LNCAP (cell line): ENCODE measurements around the gene OR14I1.

Experiments used
- CTCF ChIP-seq: fragments of 450-650 bp; IDR thresholded peaks from 2 replicates; pipeline ENCODE4 v1.5.1; 2017; ENCODE audit warnings: mild to moderate bottlenecking

OR14I1 gene

DNA sequence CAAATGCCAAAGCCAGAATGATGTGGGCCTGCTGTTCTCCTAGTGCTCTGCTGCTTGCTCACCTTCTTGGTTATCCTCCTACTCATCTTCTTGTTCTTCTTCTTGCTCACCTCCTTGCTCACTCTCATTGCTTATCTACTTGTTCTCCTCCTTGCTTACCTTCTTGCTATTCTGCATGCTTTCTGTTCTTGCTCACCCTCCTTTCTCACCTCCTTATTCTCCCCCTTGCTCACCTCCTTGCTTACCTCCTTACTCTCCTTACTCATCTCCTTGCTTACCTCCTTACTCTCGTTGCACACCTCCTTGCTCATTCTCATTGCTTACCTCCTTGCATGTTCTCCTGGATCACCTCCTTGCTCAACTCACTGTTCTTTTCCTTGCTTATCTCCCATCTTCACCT, at the start of gene OR14I1:
Gene OR14I1 (minus strand): TSS at position 53 of the 400 bp plus-strand sequence.
- TF ChIP-seq CTCF, result no peak

- no peak for TF ChIP-seq CTCF
Observed at GRCh38 chr1:248751635-248752034, 49.1 kb upstream of the OR14I1 start.

- TF ChIP-seq CTCF, result no peak
Observed at GRCh38 chr1:248751142-248751541, 48.6 kb upstream of the OR14I1 start.

GRCh38 chr1:248750496-248750895, 47.9 kb upstream of the OR14I1 start:
- no peak for TF ChIP-seq CTCF

GRCh38 chr1:248748211-248748610, 45.6 kb upstream of the OR14I1 start:
- TF ChIP-seq CTCF, result no peak

DNA sequence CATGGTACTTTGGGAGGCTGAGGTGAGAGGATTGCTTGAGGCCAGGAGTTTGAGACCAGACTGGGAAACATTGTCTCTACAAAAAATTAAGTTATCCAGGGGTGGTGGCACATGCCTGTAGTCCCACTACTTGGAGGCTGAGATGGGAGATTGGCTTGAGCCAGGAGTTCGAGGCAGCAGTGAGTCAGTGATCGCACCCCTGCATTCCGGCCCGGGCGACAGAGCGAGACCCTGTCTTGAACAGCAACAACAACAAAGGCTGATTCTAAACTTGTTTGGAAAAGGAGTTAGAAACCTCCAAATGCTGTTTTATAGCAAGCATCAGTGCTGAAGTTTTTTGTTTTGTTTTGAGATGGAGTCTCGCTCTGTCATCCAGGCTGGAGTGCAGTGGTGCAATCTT, 38.3 kb upstream of the OR14I1 start:
- no peak for TF ChIP-seq CTCF

DNA sequence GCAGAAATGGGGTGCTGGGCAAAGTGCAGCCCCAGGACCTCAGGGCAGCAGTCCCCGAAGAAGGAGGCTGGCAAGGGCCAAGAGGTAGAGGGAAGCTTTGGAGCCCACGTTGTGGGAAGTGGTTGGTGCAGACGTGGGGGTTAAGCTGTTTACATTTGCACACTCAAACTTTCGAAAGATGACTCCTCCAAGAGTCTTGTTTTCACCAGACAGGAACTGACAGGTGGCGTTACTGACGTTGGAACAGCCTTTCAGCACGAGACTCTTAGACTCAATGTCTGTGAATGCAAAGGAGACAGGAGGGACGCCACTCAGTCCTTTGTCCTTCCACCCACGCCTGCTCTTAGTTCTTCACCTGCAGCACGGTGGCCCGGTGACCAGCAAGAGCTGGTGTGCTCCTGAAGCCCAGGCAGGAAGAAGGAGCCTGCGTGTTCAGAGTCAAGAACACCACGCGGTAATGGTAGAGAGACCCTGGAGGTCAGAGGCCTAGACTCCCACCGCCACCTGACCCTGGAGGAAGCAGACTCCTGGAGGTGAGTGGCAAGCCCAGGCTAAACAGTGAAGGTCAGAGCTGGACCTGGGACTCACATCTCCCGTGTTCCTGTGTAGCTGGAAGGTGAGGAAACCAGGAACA, 37.1 kb upstream of the OR14I1 start:
- TF ChIP-seq CTCF, result no peak

DNA sequence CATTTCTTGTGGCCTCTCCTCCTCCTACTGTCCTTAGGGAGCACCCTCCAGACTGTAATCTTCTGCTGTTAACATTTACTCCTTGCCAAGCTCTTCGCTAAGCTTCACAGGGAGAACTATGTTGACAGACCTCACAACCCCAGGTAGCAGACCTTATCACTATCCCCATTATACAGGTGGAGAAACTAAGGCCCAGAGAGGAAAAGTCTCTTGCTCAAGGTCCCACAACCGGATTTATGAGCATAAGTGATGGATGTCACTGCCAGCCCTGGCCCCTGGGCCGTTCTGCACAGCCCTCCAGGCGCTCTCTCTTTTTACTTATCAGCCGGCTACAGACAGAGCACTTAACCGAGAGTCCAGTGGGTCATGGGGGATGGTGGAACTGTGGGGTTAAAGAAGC, 34.9 kb upstream of the OR14I1 start:
- TF ChIP-seq CTCF, result no peak
